DND-41 (cell line): ENCODE results near the gene HOOK2.

Experiments
- CTCF ChIP-seq: IDR thresholded peaks from 2 replicates; pipeline ENCODE4 v1.5.1; 2012; ENCODE audit warnings: borderline replicate concordance, low read length, moderate library complexity, mild to moderate bottlenecking; ENCODE audit not compliant: poor library complexity, severe bottlenecking; ENCODE audit errors: extremely low read depth
- EZH2 ChIP-seq: IDR thresholded peaks from 3 replicates; pipeline ENCODE4 v1.6.1; 2012; ENCODE audit warnings: borderline replicate concordance, low read depth, mild to moderate bottlenecking, moderate library complexity, low read length, inconsistent platforms; ENCODE audit not compliant: severe bottlenecking

- TF ChIP-seq EZH2: no peak
- TF ChIP-seq CTCF: no peak
These were observed 23.1 kb downstream of the HOOK2 start for GRCh38 chr19:12752056-12752781.
